H1 (cell line): ENCODE data around the gene CPZ.

Source experiments
- JUN ChIP-seq: IDR thresholded peaks from 2 replicates; pipeline ENCODE4 v1.6.1; 2011; ENCODE audit warnings: low read depth, mild to moderate bottlenecking, improper control_type of control experiment, low read length
- JUND ChIP-seq: IDR thresholded peaks from 2 replicates; pipeline ENCODE4 v1.6.1; 2011; ENCODE audit warnings: mild to moderate bottlenecking, improper control_type of control experiment, low read length
- POLR2AphosphoS5 ChIP-seq: IDR thresholded peaks from 2 replicates; pipeline ENCODE4 v1.6.1; 2011; ENCODE audit warnings: low read depth, low read length
- YY1 ChIP-seq: IDR thresholded peaks from 2 replicates; pipeline ENCODE4 v1.6.1; 2011; ENCODE audit warnings: low read depth, mild to moderate bottlenecking, low read length
- TF ChIP-seq, protein P1 (sequence below), 3 experiments: IDR thresholded peaks; 1 replicate in 2 of 3; 2 replicates in 1 of 3; pipeline versions ENCODE4 v1.5.1 to v1.6.1; 2011; ENCODE audit warnings: low read length in 3 of 3, mild to moderate bottlenecking in 3 of 3, inconsistent platforms in 2 of 3, low read depth in 1 of 3, moderate library complexity in 1 of 3; ENCODE audit not compliant: insufficient read depth in 1 of 3; ENCODE audit errors: control extremely low read depth in 1 of 3

DNA sequence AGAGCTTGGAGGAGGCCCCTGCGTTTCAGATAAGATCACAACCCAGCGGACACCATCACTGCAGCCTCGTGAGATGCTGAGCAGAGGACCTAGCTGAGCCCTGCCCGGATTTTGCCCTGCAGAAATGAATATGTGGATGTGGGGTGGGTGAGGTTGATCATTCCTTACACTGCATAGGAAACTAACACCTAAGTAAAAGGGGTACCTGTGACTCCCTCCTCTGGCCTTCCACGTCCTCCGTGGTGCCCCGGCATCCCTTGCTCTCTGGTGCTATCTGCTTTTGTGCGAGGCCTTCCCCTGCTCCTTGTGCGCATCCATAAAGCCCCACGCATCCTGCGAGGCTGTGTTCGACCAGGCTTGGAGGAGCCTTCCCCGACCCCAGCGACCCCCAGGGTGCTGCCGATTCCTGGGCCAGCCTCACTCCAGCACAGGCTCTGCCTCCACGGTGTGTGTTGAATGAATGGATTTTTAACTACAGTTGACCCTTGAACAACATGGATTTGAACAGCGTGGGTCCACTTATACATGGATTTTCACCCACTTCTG is 37.9 kb upstream of the CPZ start:
- TF ChIP-seq POLR2AphosphoS5 (no peak), JUND (no peak), JUN (no peak), YY1 (no peak)
- TF ChIP-seq, protein P1, sequence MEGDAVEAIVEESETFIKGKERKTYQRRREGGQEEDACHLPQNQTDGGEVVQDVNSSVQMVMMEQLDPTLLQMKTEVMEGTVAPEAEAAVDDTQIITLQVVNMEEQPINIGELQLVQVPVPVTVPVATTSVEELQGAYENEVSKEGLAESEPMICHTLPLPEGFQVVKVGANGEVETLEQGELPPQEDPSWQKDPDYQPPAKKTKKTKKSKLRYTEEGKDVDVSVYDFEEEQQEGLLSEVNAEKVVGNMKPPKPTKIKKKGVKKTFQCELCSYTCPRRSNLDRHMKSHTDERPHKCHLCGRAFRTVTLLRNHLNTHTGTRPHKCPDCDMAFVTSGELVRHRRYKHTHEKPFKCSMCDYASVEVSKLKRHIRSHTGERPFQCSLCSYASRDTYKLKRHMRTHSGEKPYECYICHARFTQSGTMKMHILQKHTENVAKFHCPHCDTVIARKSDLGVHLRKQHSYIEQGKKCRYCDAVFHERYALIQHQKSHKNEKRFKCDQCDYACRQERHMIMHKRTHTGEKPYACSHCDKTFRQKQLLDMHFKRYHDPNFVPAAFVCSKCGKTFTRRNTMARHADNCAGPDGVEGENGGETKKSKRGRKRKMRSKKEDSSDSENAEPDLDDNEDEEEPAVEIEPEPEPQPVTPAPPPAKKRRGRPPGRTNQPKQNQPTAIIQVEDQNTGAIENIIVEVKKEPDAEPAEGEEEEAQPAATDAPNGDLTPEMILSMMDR (IDR thresholded peaks at IDR 0.05; ENCODE audit: control extremely low read depth in 1 of 3, insufficient read depth in 1 of 3, low read depth in 1 of 3, low read length in 3 of 3): no peak
